IMR-90 (cell line): ENCODE results near the gene LEP.

Experiments
- CEBPB ChIP-seq: IDR thresholded peaks from 2 replicates; pipeline ENCODE4 v1.6.1; 2012; ENCODE audit warnings: low read depth, low read length, improper control_type of control experiment
- CHD1 ChIP-seq: IDR thresholded peaks from 2 replicates; pipeline ENCODE4 v1.6.1; 2012; ENCODE audit warnings: low read depth, low read length, improper control_type of control experiment
- MAFK ChIP-seq: IDR thresholded peaks from 2 replicates; pipeline ENCODE4 v1.6.1; 2012; ENCODE audit warnings: low read depth, low read length, improper control_type of control experiment
- RAD21 ChIP-seq: IDR thresholded peaks from 2 replicates; pipeline ENCODE4 v1.6.1; 2012; ENCODE audit warnings: low read length, improper control_type of control experiment
- TF ChIP-seq, protein P1 (sequence below): fragments of 150-350 bp; IDR thresholded peaks from 2 replicates; pipeline ENCODE4 v1.6.1; 2017; ENCODE audit warnings: mild to moderate bottlenecking, antibody characterized with exemption, low read length, low read depth
- TF ChIP-seq, protein P2 (sequence below): conservative IDR thresholded peaks from 2 replicates; pipeline ENCODE4 v1.5.1; 2012; ENCODE audit warnings: mild to moderate bottlenecking, low read depth, low read length, improper control_type of control experiment

- TF ChIP-seq CEBPB = no peak
- no peak for TF ChIP-seq CHD1
- TF ChIP-seq, protein P1, sequence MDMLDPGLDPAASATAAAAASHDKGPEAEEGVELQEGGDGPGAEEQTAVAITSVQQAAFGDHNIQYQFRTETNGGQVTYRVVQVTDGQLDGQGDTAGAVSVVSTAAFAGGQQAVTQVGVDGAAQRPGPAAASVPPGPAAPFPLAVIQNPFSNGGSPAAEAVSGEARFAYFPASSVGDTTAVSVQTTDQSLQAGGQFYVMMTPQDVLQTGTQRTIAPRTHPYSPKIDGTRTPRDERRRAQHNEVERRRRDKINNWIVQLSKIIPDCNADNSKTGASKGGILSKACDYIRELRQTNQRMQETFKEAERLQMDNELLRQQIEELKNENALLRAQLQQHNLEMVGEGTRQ = no peak
- TF ChIP-seq MAFK = no peak
- TF ChIP-seq, protein P2, sequence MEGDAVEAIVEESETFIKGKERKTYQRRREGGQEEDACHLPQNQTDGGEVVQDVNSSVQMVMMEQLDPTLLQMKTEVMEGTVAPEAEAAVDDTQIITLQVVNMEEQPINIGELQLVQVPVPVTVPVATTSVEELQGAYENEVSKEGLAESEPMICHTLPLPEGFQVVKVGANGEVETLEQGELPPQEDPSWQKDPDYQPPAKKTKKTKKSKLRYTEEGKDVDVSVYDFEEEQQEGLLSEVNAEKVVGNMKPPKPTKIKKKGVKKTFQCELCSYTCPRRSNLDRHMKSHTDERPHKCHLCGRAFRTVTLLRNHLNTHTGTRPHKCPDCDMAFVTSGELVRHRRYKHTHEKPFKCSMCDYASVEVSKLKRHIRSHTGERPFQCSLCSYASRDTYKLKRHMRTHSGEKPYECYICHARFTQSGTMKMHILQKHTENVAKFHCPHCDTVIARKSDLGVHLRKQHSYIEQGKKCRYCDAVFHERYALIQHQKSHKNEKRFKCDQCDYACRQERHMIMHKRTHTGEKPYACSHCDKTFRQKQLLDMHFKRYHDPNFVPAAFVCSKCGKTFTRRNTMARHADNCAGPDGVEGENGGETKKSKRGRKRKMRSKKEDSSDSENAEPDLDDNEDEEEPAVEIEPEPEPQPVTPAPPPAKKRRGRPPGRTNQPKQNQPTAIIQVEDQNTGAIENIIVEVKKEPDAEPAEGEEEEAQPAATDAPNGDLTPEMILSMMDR = no peak
- TF ChIP-seq RAD21 = no peak
Observed at GRCh38 chr7:128257458-128257857, 16.4 kb downstream of the LEP start.
